SH-SY5Y (cell line): ENCODE measurements around the gene KAT6B.

Experiments
- GATA2 ChIP-seq: IDR thresholded peaks from 2 replicates; pipeline ENCODE4 v1.6.1; 2011; ENCODE audit warnings: mild to moderate bottlenecking, low read depth, low read length
- GATA3 ChIP-seq: IDR thresholded peaks from 2 replicates; pipeline ENCODE4 v1.6.1; 2011; ENCODE audit warnings: low read depth, mild to moderate bottlenecking, low read length, moderate library complexity

GRCh38 chr10:75073442-75073841 is 247.0 kb downstream of the KAT6B start:
- TF ChIP-seq GATA2: no peak
- no peak for TF ChIP-seq GATA3
